Keratinocyte (primary cell): ENCODE results near the gene LRBA.

Source experiments
- CTCF ChIP-seq, 3 experiments: IDR thresholded peaks in 1 of 3; conservative IDR thresholded peaks in 1 of 3; optimal IDR thresholded peaks in 1 of 3; 2 replicates in 2 of 3; 3 replicates in 1 of 3; pipeline versions ENCODE3 to v1.5.1; 2011; ENCODE audit warnings: low read length in 3 of 3, mild to moderate bottlenecking in 3 of 3, moderate library complexity in 2 of 3, control low read depth in 1 of 3, inconsistent platforms in 1 of 3; ENCODE audit not compliant: insufficient read depth in 2 of 3; ENCODE audit errors: extremely low read depth in 1 of 3
- EZH2 ChIP-seq: IDR thresholded peaks from one replicate; pipeline ENCODE4 v1.6.1; 2012; ENCODE audit warnings: inconsistent platforms, mild to moderate bottlenecking, low read length, moderate library complexity

GRCh38 chr4:150332961-150333360 lies 682.1 kb downstream of the LRBA start:
- TF ChIP-seq CTCF (optimal IDR thresholded peaks at IDR 0.05 in 1 of 3, IDR thresholded peaks at IDR 0.05 in 1 of 3, conservative IDR thresholded peaks at IDR 0.05 in 1 of 3; ENCODE audit: extremely low read depth in 1 of 3, insufficient read depth in 2 of 3, low read length in 3 of 3): no peak
- no peak for TF ChIP-seq EZH2
